SK-N-SH treated with all-trans-retinoic acid at 6 μM for 48 hours (cell line): ENCODE data around the gene SCFD2.

Experiments used
- PATZ1 ChIP-seq: fragments of 250-450 bp; sonication (Bioruptor Pico); IDR thresholded peaks from 2 replicates; pipeline ENCODE4 v1.8.0; 2020; ENCODE audit warnings: mild to moderate bottlenecking, moderate library complexity, borderline replicate concordance
- ZFP3 ChIP-seq: fragments of 250-450 bp; sonication (Bioruptor Pico); IDR thresholded peaks from 2 replicates; pipeline ENCODE4 v1.5.0; 2020; ENCODE audit warnings: mild to moderate bottlenecking, moderate library complexity
- ZNF565 ChIP-seq: fragments of 450-650 bp; formaldehyde crosslinking; conservative IDR thresholded peaks from 2 replicates; pipeline ENCODE4 v1.5.0; 2020; ENCODE audit warnings: low read depth, mild to moderate bottlenecking, moderate library complexity

- TF ChIP-seq PATZ1 (CRISPR knock-in tag) (no peak), ZNF565 (no peak), ZFP3 (CRISPR knock-in tag) (no peak)
Observed at GRCh38 chr4:52964011-52964410, 401.9 kb downstream of the SCFD2 start.
